Spinal cord (tissue), 10 donors: ENCODE results near the gene LAMA3. TPM values are rescaled to one million over a fixed set of nuclear protein-coding genes. Genes with fewer than 3 reads are reported as not detected.

Source experiments
- DNase-seq, 6 donors: peaks; one replicate each; pipeline versions ENCODE4 v3.0.0 to v3.0.0-alpha.2; 2013 to 2015; ENCODE audit warnings: low spot score in 6 of 6, low read depth in 4 of 6
- H3K27ac ChIP-seq: one replicate; pipeline ENCODE4 v1.5.1; 2013; ENCODE audit warnings: low read depth, low read length, control low read depth
- H3K27me3 ChIP-seq: one replicate; pipeline ENCODE4 v1.6.1; 2013; ENCODE audit warnings: low read length; ENCODE audit not compliant: control insufficient read depth, insufficient read depth
- H3K36me3 ChIP-seq: one replicate; pipeline ENCODE4 v1.6.1; 2013; ENCODE audit warnings: low read length; ENCODE audit not compliant: control insufficient read depth, insufficient read depth
- H3K4me1 ChIP-seq: one replicate; pipeline ENCODE4 v1.6.1; 2013; ENCODE audit warnings: low read length; ENCODE audit not compliant: control insufficient read depth, insufficient read depth
- H3K4me3 ChIP-seq: one replicate; pipeline ENCODE4 v1.5.1; 2013; ENCODE audit warnings: low read depth, low read length, control low read depth
- H3K9me3 ChIP-seq: one replicate; pipeline ENCODE4 v1.6.1; 2013; ENCODE audit warnings: low read length; ENCODE audit not compliant: control insufficient read depth, insufficient read depth
- WGBS: methylation state at CpG from one replicate; pipeline ENCODE4 v1.1.5; 2013; ENCODE audit warnings: missing lambda C conversion rate; ENCODE audit not compliant: insufficient coverage; 5-methylcytosine and 5-hydroxymethylcytosine counted together
- polyA plus RNA-seq, 2 donors: library from polyadenylated mRNA; unstranded; fragments of 120-200 nt; gene quantifications; one replicate each; pipeline ENCODE4 v1.2.1, GENCODE V29; 2013; ENCODE audit not compliant: insufficient read length in 2 of 2
- total RNA-seq, 2 donors: library from RNA; depleted of rRNA in 1 of 2; stranded (reverse); fragments of 120-200 nt in 1 of 2; fragments of >200 nt in 1 of 2; gene quantifications; one replicate each; pipeline versions ENCODE4 v1.2.3 to v1.2.4, GENCODE V29; 2013 to 2014
- donor health status: healthy.

LAMA3 gene
- total and polyA plus RNA-seq, 4 donors, result 5.8 to 10.4 (median 8.1) TPM

DNA sequence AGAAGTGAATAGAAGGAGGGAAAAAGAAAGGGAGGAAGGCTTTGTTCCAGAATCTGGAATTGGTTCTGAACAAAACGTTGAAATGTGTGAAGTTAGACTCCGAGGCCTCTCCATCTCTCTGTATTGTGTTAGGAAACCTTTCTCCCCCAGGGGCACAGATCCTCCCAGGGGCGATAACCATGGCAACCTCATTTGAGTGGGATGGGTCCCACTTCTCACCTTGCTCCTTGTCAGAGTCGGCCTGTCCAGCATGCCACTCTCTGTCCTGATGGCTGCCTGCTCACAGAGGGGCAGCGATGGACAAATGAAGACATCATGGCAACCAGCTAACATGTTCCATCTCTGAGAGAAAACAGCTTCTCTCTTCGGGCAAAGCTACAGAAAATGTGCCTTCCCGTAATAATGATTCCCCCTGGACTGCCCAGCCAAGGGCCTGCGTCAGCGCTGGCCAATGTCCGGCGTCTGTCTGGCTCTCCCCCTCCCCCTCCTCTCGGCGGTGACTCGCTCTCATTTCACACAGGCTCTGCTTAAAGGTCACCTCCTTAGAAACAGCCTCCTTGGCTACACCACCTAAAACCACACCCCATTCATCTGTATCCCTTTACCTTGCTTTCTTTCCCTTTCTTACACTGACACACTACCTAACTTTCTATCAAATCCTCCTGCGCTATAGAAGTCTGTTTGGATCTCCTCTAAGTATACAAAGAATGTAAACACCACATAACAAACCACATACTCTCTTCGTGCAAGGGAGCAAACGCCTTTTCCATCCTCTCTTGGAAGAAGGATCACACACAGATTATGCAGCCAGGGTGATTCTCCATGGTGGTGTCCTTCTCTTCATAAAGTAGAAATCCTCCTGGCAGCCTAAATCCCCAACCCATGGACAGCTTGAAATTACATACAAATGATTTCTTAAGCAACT is 293.2 kb downstream of the LAMA3 start:
- peak in 2 of 6 donors; percentile 48 to 59 for DNase-seq
- Histone ChIP-seq H3K27ac (no peak overlapping the region), H3K4me3 (no peak overlapping the region), H3K27me3 (no peaks in the 10 kb centered on the region), H3K36me3 (no peaks in the 10 kb centered on the region), H3K9me3 (no peaks in the 10 kb centered on the region), H3K4me1 (peaks cover 13% of the 10 kb centered on the region)
- WGBS, result 33% methylated on average over 15 of the region's 17 CpGs

DNA sequence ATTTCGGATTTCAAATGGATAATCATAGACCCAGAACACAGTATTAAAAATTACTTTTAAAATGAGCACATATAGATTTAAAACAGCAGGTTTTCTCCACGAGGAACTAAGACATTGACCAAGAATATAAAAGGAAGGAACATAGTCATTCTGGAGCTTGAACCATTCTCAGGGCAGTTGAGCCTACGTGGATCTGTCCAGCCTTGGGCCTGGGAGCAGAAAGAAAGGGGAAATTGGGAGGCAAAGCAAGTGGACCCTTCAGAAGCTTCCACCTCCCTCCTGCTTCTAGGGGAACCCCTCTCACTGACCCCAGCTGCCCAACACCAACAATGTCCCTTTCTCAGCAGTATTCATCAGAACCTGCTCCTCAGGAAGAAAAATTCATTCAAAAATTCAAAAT is 293.9 kb downstream of the LAMA3 start:
- H3K4me1 ChIP-seq, result peaks cover 13% of the 10 kb centered on the region
- DNase-seq, result no peak
- H3K36me3 ChIP-seq, result no peaks in the 10 kb centered on the region
- H3K27ac ChIP-seq, result no peak overlapping the region
- no peak overlapping the region for H3K4me3 ChIP-seq
- no peaks in the 10 kb centered on the region for H3K9me3 ChIP-seq
- H3K27me3 ChIP-seq, result no peaks in the 10 kb centered on the region
- WGBS, result 100% methylated on average over 1 of the region's 3 CpGs

DNA sequence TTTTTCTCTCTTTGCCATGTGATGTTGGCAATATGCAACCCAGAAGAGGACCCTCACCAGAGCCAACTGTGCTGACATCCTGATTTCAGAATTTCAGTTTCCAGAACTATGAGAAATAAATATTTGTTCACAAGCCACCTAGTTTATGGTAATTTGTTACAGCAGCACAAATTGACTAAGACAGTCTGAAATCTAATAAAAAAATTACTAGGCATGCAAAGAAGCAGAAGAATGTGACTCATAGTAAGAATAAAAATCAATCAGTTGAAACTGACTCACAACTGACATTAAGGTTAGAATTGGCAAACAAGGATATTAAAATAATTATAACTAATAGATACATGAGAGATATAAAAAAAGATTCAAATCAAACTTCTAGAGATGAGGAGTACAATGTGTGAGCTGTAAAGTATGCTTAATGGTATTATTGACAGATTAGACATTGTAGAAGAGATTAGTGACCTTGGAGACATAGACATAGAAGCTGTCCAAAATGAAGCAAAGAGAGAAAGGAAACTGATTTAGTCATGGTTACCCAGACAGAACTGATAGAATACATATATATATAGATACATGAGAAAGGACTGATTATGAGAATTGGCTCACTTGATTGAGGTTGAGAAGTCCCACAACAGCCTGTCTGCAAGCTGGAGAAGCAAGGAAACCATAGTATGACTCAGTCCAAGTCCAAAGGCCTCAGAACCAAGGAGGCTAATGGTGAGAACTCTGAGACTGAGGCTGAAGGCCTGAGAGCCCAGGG is 297.5 kb downstream of the LAMA3 start:
- no peaks in the 10 kb centered on the region for H3K27me3 ChIP-seq
- DNase-seq, result no peak
- H3K36me3 ChIP-seq, result no peaks in the 10 kb centered on the region
- H3K4me3 ChIP-seq, result no peak overlapping the region
- H3K27ac ChIP-seq, result no peak overlapping the region
- peaks cover 8% of the 10 kb centered on the region for H3K4me1 ChIP-seq
- H3K9me3 ChIP-seq, result no peaks in the 10 kb centered on the region

DNA sequence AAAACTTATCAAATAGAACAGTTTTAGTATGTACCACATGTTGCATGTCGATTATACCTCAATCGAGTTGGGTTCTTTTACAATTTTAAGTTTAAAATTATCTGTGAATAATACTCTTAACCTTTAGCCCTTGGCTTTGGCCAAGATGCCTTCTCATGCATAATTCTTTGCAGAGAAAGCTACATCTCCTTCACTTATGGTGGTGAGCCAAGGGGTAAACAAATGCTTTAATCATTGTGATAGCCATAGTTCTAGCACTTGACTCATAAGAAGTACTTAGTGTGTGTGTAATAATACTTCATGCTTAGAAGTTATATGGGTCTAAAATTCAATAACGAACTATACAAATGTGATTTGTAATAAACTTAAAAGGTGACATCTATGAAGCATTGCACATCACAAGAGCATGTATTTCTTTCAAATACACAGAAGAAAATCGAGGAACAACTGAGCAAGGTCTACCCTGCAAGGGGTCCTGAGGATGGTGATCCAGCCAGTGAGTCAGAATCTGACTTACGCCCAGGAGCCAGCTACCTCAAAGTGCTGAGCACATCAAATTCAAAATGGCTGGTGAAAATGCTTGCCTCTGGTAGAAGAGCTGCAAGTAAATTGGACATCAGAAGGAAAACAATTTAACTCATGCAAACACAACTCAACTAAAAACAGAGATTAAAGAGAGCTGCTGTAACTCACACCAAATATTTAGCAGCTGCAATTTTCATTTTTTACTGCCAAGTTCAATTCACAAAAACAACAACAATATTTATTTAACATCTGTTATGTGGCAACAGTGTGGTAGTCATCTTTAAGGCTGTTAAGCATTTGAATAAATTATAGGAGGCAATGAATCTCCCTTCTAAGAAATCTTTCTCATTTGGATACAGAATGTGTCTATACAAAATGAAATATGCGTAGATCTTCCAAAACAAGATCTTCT is 301.5 kb downstream of the LAMA3 start:
- Histone ChIP-seq H3K9me3 (no peaks in the 10 kb centered on the region), H3K27ac (no peak overlapping the region), H3K27me3 (no peaks in the 10 kb centered on the region), H3K36me3 (no peaks in the 10 kb centered on the region), H3K4me3 (no peak overlapping the region), H3K4me1 (peaks cover 14% of the 10 kb centered on the region)
- no peak for DNase-seq
- 100% methylated on average over 1 of the region's 6 CpGs for WGBS

DNA sequence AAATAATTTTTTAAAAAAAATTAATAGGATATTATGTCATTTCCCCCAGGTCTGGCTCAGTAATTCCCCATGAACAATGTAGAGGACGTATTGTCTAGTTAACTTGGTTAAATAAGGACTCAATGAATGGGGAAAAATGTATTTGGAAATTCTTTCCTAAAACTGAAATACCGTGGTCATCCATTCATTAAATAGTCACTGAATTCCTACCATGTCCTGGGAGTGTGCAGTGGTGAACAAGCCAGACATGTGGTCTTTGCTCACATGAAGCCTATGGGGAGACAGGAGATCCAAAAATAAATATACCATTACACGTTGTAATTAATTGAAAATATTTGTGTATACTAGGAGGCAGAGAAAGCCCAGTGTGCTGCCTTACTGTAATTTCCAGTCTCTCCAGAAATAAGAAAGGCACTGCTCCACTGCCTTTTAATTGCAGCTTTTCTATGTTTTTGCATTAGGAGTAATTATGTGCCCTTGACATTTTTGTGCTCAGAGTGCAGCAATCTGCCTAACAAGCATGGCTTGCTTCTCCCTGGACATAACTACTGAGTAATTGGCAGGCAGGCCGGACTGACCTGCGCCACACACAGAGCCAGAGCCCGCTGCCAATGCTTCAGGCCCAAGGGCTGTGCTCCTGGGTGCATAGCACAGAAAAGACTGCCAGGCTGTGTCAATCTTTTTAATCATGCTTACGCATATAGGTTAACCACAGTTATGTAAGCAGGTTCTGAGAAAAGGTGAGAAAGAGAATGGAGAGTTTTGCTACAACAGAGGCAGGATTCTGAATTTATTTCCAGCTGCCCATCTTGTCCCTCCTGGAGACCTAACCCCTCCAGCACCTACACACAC is 303.1 kb downstream of the LAMA3 start:
- peaks cover 14% of the 10 kb centered on the region for H3K4me1 ChIP-seq
- no peaks in the 10 kb centered on the region for H3K27me3 ChIP-seq
- no peak overlapping the region for H3K4me3 ChIP-seq
- DNase-seq, result peak in 2 of 6 donors; percentile 71 to 77
- H3K27ac ChIP-seq, result no peak overlapping the region
- no peaks in the 10 kb centered on the region for H3K36me3 ChIP-seq
- WGBS, result 29% methylated on average over 3 of the region's 7 CpGs
- no peaks in the 10 kb centered on the region for H3K9me3 ChIP-seq

DNA sequence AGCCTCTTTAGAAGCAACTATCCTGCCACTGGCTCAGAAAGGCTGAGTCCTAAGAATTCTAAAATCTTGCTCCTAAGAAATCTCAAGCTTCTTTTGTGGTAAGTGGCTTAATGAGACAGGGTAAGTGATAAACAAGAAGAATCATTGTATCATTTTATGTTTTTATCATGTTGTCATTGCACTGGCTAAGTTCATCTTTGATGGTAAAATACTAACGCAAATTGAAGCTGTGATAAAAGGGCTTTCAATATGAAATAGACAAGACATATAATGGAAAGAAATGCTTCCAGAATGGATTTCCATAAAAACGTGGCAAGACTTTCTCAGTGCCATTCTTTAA is 303.7 kb downstream of the LAMA3 start:
- WGBS, result no CpG with 5 or more reads among the region's 2 CpGs
- Histone ChIP-seq H3K4me3 (no peak overlapping the region), H3K27me3 (no peaks in the 10 kb centered on the region), H3K27ac (no peak overlapping the region), H3K9me3 (no peaks in the 10 kb centered on the region), H3K36me3 (no peaks in the 10 kb centered on the region), H3K4me1 (peaks cover 14% of the 10 kb centered on the region)
- peak in 1 of 6 donors; percentile 45 for DNase-seq

DNA sequence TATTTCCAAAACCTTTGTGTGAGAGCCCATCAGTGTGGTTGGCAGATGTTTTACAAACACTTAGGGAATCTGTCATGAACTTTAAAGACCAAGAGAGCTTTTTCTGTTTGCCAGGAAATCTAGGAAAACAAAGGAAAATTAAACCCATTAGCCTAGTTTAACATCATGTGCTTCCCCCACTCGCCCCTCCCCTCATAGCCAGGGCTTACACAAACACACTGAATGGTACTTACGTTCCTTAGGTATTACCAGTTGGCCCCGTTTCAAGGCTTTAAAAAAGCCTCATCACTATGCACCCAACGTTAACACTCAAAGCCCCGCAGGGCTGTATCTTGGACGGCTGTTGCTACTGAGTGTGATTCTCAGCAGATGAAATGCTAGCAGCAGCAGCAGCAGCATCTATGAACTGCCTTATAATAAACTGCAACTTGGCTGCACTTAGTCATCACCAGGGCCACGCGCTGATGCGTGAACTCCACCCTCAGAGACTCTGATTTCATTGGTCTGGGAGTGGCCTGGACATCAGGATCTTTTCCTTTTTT is 305.2 kb downstream of the LAMA3 start:
- no peak overlapping the region for H3K27ac ChIP-seq

DNA sequence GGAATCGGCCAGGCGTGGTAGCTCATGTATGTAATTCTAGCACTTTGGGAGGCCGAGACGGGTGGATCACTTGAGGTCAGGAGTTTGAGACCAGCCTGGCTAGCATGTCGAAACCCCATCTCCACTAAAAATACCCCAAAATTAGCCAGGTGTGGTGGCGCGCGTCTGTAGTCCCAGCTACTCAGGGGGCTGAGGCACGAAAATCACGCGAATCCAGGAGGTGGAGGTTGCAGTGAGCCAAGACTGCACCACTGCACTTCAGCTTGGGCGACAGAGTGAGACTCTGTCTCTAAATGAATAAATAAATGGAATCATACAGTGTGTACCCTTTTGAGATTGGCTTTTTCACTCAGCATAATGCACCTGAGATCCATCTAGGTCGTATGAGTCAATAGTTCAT is 305.9 kb downstream of the LAMA3 start:
- Histone ChIP-seq H3K4me3 (no peak overlapping the region), H3K9me3 (no peaks in the 10 kb centered on the region), H3K27ac (no peak overlapping the region), H3K27me3 (no peaks in the 10 kb centered on the region), H3K4me1 (peaks cover 14% of the 10 kb centered on the region), H3K36me3 (no peaks in the 10 kb centered on the region)
- no peak for DNase-seq
- 94% methylated on average over 6 of the region's 13 CpGs for WGBS

More for the DNA sequence above, 305.2 kb downstream of the LAMA3 start:
- DNase-seq, result peak in 3 of 6 donors; percentile 62 to 97 (median 74)
- 9% methylated on average over 5 of the region's 9 CpGs for WGBS
- peaks cover 14% of the 10 kb centered on the region for H3K4me1 ChIP-seq
- H3K9me3 ChIP-seq, result no peaks in the 10 kb centered on the region
- no peak overlapping the region for H3K4me3 ChIP-seq
- H3K36me3 ChIP-seq, result no peaks in the 10 kb centered on the region
- H3K27me3 ChIP-seq, result no peaks in the 10 kb centered on the region
